Transverse colon (tissue), 3 donors: ENCODE measurements around the gene AQP12A.

ENCODE experiments used
- POLR2A ChIP-seq: fragments of 450-650 bp; IDR thresholded peaks from one replicate; pipeline ENCODE4 v1.6.1; 2016; ENCODE audit warnings: antibody characterized with exemption, mild to moderate bottlenecking, moderate library complexity
- TF ChIP-seq, protein P1 (sequence below), 5 experiments: fragments of 200-600 bp in 3 of 5; fragments of 450-650 bp in 2 of 5; sonication (generic) in 3 of 5; IDR thresholded peaks; 1 replicate in 2 of 5; 2 replicates in 3 of 5; pipeline ENCODE4 v1.5.1; 2016 to 2017; ENCODE audit warnings: antibody characterized with exemption in 5 of 5, inconsistent platforms in 3 of 5, mild to moderate bottlenecking in 2 of 5, moderate library complexity in 1 of 5

DNA sequence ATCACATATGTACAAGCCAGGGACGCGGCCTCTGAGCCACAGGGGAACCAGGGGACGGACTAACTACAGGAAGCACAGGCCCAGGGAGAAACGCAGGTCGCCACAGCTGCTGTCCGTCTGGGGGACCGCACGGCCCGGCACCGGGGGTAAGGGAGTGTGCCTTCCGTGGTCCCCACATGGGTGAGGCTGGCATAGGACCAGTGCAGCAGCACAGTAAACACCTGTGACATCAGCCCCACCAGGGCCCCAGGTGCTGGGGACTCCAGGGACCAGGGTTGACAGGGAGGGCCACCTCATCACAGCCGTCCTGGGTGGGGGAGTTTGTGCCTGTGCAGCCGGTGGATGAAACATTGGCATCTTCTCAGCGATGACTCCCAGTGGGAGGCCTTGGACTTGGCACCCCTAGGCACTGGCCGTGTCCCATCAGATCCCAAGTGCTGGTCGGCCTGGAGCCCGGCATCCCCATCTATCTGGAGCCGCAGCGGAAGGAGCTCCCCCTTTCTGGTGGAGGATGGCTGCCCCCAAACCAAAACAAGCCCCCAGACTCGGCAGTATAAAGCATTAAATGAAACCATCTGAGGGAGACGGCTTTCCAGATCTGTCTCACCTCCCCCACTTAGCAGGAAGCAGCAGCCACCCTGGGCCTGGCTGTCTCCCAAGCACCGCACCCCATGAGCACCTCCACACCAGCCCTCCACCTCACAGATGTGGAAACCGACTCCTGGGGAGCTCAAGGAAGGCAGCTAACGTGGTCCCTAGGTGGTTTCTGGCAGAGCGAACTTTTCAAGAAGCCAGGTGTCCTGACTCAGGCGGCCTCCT, 22.5 kb downstream of the AQP12A start:
- TF ChIP-seq, protein P1, sequence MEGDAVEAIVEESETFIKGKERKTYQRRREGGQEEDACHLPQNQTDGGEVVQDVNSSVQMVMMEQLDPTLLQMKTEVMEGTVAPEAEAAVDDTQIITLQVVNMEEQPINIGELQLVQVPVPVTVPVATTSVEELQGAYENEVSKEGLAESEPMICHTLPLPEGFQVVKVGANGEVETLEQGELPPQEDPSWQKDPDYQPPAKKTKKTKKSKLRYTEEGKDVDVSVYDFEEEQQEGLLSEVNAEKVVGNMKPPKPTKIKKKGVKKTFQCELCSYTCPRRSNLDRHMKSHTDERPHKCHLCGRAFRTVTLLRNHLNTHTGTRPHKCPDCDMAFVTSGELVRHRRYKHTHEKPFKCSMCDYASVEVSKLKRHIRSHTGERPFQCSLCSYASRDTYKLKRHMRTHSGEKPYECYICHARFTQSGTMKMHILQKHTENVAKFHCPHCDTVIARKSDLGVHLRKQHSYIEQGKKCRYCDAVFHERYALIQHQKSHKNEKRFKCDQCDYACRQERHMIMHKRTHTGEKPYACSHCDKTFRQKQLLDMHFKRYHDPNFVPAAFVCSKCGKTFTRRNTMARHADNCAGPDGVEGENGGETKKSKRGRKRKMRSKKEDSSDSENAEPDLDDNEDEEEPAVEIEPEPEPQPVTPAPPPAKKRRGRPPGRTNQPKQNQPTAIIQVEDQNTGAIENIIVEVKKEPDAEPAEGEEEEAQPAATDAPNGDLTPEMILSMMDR (IDR thresholded peaks at IDR 0.05), result no peak
- TF ChIP-seq POLR2A, result no peak
